Measurements from ENCODE around the gene KRT6A.
"Not testable (repeated sequence)": the region's sequence is repeated elsewhere in the genome, so short reads cannot be mapped to it uniquely, and the experiment has no call there.

KRT6A gene

GRCh38 chr12:52514471-52515318, 21.6 kb upstream of the KRT6A start:
- ChIA-PET CTCF (interaction anchor here (0.5 to 3.0 kb wide), 5 partner anchors 65 to 371 kb away, joined by 3 to 18 read pairs (median 4); no protein-coding TSS in a partner anchor), POLR2A (ENCODE audit: low non-redundant PET) (interaction anchor here (0.7 kb wide), 1 partner anchor 142 kb away, joined by 3 read pairs; no protein-coding TSS in a partner anchor)

GRCh38 chr12:52513736-52514135, 20.7 kb upstream of the KRT6A start:
- POLR2A ChIA-PET (ENCODE audit: low non-redundant PET) = no interaction called here

More at GRCh38 chr12:52514471-52515318, 21.6 kb upstream of the KRT6A start:
- peak overlapping the region; percentile 90 for H3K27ac ChIP-seq
- no peak for DNase-seq (ENCODE audit: low spot score)
- no peak for TF ChIP-seq CTCF (conservative IDR thresholded peaks at IDR 0.05; ENCODE audit: low read depth)

DNA sequence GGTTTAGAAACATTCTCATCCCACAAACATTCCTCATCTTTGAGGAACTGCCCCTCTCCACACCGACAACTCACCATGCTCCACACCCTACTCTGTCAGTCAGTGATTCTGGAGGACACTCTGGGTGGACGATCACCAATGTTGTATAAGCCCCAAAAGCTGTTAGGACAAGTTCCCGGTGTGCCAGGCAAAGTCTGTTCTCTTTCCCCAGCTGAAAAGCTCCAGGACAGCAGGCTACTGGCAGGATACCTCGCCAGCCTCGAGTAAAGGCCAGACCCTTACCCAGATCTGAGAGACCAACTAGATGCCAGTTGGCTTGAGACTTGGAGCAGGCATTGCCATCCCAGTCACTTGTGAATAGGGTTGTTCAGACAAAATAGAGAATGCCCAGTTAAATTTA, 15.2 kb upstream of the KRT6A start:
- CTCF ChIA-PET = interaction anchor here (0.9 kb wide), 1 partner anchor 126 kb away, joined by 4 read pairs; no protein-coding TSS in a partner anchor
- DNase-seq (ENCODE audit: low spot score) = no peak
- POLR2A ChIA-PET (ENCODE audit: low non-redundant PET) = no interaction called here
- TF ChIP-seq CTCF (conservative IDR thresholded peaks at IDR 0.05; ENCODE audit: low read depth) = no peak
- H3K27ac ChIP-seq = no peak overlapping the region

More at GRCh38 chr12:52513736-52514135, 20.7 kb upstream of the KRT6A start:
- peak overlapping the region; percentile 49; the same call in 1 of the 2 replicates for H3K27ac ChIP-seq
- TF ChIP-seq CTCF (conservative IDR thresholded peaks at IDR 0.05; ENCODE audit: low read depth) = no peak
- no peak for DNase-seq (ENCODE audit: low spot score)
- CTCF ChIA-PET = interaction anchor here (0.9 to 3.0 kb wide), 4 partner anchors 66 to 366 kb away, joined by 4 to 18 read pairs (median 5); no protein-coding TSS in a partner anchor

DNA sequence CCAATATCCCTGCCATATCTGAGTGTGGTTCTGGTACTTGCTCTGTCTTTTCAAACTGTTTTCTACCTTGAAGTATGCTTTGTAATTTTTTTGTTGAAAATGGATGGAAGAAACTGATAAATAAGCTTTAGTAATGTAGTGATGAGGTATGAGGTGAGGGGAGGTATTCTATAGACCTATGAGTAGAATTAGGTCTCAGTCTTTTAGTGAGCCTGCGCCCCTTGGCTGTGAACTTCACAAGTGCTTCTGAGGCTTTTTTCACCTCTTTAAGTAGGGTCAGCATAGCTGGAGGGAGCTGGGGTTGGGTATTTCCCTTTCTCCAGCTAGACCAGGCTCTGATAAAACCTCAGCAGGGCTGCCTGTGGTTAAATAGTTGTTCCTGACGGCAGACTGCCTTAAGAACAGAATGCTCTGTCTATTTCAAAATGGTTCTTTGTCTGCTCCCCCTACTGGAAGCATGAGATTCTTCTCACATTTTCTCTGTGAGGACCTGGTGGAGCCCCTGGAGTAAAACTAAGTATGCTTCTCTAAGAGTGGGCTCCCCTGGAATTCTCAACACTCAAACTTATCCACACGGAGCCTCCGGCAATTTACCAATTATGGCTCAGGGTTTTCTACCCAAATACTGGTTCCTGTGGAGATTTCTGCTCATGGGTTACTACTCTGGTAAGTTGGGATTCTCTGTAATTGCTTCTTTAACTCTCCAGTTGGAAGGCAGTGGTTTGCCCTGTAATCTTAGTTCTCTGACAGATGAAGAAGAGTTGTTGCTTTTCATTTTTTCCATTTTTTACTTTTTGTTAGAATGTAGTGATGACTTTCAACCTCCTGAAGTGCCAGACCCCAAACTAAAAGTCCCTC, 14.0 kb upstream of the KRT6A start:
- ChIA-PET CTCF (interaction anchor here (0.9 to 1.1 kb wide), 2 partner anchors 18 to 125 kb away, joined by 3 to 4 read pairs; no protein-coding TSS in a partner anchor), POLR2A (ENCODE audit: low non-redundant PET) (no interaction called here)
- no peak overlapping the region for H3K27ac ChIP-seq
- peak; percentile 62 for TF ChIP-seq CTCF (conservative IDR thresholded peaks at IDR 0.05; ENCODE audit: low read depth)
- DNase-seq (ENCODE audit: low spot score) = no peak

DNA sequence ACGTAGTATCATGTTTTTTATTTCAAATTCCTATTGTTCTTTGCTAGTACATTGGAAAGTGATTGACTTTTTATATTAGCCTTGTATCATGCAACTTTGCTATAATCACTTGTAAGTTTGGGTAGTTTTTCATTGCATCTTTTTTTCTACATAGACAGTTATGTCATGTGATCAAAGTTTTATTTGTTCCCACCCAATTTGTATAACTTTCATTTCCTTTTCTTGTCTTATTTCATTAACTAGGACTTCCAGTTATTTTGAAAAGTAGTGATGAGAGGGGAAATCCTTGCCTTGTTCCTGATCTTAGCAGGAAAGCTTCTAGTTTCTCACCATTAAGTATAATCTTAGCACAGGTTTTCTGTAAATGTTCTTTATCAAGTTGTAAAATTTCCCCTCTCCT, 9.8 kb upstream of the KRT6A start:
- ChIA-PET POLR2A (ENCODE audit: low non-redundant PET) (no interaction called here), CTCF (interaction anchor here (0.6 kb wide), 1 partner anchor 77 kb away, joined by 3 read pairs; no protein-coding TSS in a partner anchor)
- TF ChIP-seq CTCF (conservative IDR thresholded peaks at IDR 0.05; ENCODE audit: low read depth) = no peak
- no peak for DNase-seq (ENCODE audit: low spot score)
- no peak overlapping the region for H3K27ac ChIP-seq

GRCh38 chr12:52501490-52501889, 8.4 kb upstream of the KRT6A start:
- no peak for DNase-seq (ENCODE audit: low spot score)
- ChIA-PET CTCF (no interaction called here), POLR2A (ENCODE audit: low non-redundant PET) (no interaction called here)
- no peak for TF ChIP-seq CTCF (conservative IDR thresholded peaks at IDR 0.05; ENCODE audit: low read depth)
- no peak overlapping the region for H3K27ac ChIP-seq

DNA sequence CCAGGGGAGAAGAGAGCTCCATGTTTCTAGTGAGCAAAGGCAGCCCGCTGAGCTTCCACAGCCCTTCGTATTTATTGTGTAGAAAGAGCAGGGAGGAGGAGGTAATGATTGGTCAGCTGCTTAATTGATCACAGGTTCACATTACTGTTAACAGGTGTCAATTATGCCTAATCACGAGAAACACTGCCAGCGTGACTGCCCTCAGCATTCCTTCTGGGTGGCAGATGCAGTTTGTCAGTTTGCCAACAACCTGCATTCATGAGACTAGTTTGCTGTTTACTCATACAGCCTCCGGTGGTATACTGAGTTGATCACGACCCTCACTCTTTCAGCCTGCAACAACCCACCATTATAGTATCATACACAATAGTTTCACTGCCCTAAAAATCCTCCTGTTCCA, 7.5 kb upstream of the KRT6A start:
- CTCF ChIA-PET; DNase-seq (ENCODE audit: low spot score); H3K27ac ChIP-seq: not testable (repeated sequence)
- POLR2A ChIA-PET (ENCODE audit: low non-redundant PET) = interaction anchor here (0.6 kb wide), 1 partner anchor 262 kb away, joined by 3 read pairs; no protein-coding TSS in a partner anchor
